ENCODE results near the gene CDH4. TPM values are rescaled to one million over a fixed set of nuclear protein-coding genes. Genes with fewer than 3 reads are reported as not detected.

The CDH4 gene
- total and polyA plus RNA-seq, 2 donors from 2014 or later: 1.1 TPM; not detected in 1

DNA sequence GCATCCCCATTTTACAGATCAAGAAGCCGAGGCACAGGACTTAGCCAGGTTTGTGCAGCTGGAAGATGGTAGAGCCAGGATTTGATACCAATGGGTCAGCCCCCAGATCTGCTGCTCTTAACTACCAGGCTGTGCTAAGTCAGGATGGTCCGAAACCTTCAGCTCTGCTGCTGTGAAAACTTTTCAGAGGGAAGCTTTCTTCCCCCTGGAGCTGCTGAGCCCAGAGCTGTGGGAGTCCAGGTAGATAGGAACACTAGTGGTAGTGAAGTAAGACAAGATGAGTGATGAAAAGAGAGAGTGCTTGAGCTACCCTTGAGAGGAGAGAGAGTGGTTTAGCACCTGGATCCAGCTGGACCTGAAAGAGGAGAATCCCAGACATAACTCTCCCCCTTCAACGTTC lies 230.8 kb downstream of the CDH4 start:
- TF ChIP-seq, protein P1, sequence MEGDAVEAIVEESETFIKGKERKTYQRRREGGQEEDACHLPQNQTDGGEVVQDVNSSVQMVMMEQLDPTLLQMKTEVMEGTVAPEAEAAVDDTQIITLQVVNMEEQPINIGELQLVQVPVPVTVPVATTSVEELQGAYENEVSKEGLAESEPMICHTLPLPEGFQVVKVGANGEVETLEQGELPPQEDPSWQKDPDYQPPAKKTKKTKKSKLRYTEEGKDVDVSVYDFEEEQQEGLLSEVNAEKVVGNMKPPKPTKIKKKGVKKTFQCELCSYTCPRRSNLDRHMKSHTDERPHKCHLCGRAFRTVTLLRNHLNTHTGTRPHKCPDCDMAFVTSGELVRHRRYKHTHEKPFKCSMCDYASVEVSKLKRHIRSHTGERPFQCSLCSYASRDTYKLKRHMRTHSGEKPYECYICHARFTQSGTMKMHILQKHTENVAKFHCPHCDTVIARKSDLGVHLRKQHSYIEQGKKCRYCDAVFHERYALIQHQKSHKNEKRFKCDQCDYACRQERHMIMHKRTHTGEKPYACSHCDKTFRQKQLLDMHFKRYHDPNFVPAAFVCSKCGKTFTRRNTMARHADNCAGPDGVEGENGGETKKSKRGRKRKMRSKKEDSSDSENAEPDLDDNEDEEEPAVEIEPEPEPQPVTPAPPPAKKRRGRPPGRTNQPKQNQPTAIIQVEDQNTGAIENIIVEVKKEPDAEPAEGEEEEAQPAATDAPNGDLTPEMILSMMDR (IDR thresholded peaks at IDR 0.05; ENCODE audit: borderline replicate concordance, extremely low read depth, insufficient read depth): no peak
- Histone ChIP-seq H3K27me3 (ENCODE audit: control insufficient read depth, insufficient read depth, low read length) (no peaks in the 10 kb centered on the region), H3K36me3 (ENCODE audit: control insufficient read depth in 2 of 3, insufficient read depth in 3 of 3, low read length in 3 of 3) (no peaks in the 10 kb centered on the region), H3K9ac (ENCODE audit: low read length in 3 of 3) (no peak overlapping the region), H3K4me3 (ENCODE audit: low read length in 3 of 3) (no peak overlapping the region), H3K4me1 (ENCODE audit: control insufficient read depth in 2 of 3, insufficient read depth in 2 of 3, low read depth in 1 of 3, low read length in 3 of 3) (no peaks in the 10 kb centered on the region), H3K9me3 (ENCODE audit: control insufficient read depth in 2 of 3, insufficient read depth in 1 of 3, low read length in 3 of 3) (no peaks in the 10 kb centered on the region), H3K27ac (ENCODE audit: low read depth in 2 of 2, low read length in 2 of 2) (no peak overlapping the region)
- DNase-seq: no peak
- intact Hi-C loops (cut with DNase I): no loop called here
- FAIRE-seq: no peak

DNA sequence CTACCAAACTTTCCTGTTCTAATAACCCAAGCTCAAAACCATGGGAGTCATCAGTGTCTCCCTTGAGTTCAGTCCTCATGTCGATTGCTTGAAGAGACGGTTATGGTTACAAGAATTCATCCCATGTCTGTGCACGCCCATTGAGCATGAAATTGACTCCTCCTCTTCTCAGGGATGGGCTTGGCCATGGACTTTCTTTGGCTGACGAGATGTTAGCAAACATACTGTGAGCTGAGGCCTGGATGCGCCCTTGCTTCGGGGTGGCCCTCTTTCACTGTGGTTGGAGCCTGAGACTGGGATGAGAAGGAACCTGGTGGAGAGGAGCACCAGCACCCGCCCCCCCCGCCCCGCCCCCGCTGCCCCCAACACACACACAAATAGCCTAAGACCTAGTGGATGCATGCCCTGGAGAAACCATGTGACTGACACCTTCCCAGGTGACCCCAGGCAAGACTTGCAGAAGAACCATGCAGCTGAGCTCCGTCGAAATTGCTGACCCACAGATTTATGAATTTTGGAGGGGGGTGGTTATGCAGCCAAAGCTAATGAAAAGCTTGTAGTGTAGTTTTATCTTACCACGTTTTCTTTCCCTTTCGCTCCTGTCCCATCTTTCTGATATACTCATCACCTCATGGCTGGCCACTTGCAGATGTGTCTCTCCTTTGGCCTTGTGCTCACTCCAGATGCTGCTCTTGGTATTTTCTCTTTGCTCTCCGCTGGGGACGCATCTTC lies 231.4 kb downstream of the CDH4 start:
- TF ChIP-seq, protein P1 (IDR thresholded peaks at IDR 0.05; ENCODE audit: borderline replicate concordance, extremely low read depth, insufficient read depth): no peak
- Histone ChIP-seq H3K27me3 (ENCODE audit: control insufficient read depth, insufficient read depth, low read length) (no peaks in the 10 kb centered on the region), H3K4me3 (ENCODE audit: low read length in 3 of 3) (no peak overlapping the region), H3K9me3 (ENCODE audit: control insufficient read depth in 2 of 3, insufficient read depth in 1 of 3, low read length in 3 of 3) (no peaks in the 10 kb centered on the region), H3K36me3 (ENCODE audit: control insufficient read depth in 2 of 3, insufficient read depth in 3 of 3, low read length in 3 of 3) (no peaks in the 10 kb centered on the region), H3K9ac (ENCODE audit: low read length in 3 of 3) (no peak overlapping the region), H3K27ac (ENCODE audit: low read depth in 2 of 2, low read length in 2 of 2) (no peak overlapping the region), H3K4me1 (ENCODE audit: control insufficient read depth in 2 of 3, insufficient read depth in 2 of 3, low read depth in 1 of 3, low read length in 3 of 3) (no peaks in the 10 kb centered on the region)
- DNase-seq (no peak), FAIRE-seq (no peak)
- intact Hi-C loops (cut with DNase I): no loop called here

DNA sequence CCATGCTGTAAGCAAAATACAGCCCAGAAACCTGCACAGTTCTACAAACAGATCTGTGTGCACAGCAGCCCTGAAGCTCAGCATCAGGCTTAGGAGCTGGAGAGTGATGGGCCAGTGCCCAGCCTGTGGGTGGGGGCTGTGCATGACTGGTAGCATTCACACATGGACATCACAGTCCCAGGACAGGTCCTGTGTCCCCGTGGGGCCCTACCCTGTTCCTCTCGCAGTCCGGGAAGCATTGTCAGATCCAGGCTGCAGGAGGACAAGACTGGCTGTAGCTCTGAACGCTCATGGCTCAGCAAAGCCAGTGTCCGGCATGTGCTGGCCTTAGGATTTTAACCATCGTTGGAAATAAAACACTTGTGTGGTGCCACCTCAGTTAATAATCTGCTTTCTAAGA lies 234.1 kb downstream of the CDH4 start:
- intact Hi-C loops (cut with DNase I): no loop called here
- Histone ChIP-seq H3K4me1 (ENCODE audit: control insufficient read depth in 2 of 3, insufficient read depth in 2 of 3, low read depth in 1 of 3, low read length in 3 of 3) (no peaks in the 10 kb centered on the region), H3K36me3 (ENCODE audit: control insufficient read depth in 2 of 3, insufficient read depth in 3 of 3, low read length in 3 of 3) (no peaks in the 10 kb centered on the region), H3K9me3 (ENCODE audit: control insufficient read depth in 2 of 3, insufficient read depth in 1 of 3, low read length in 3 of 3) (no peaks in the 10 kb centered on the region), H3K27ac (ENCODE audit: low read depth in 2 of 2, low read length in 2 of 2) (no peak overlapping the region), H3K9ac (ENCODE audit: low read length in 3 of 3) (no peak overlapping the region), H3K4me3 (ENCODE audit: low read length in 3 of 3) (no peak overlapping the region), H3K27me3 (ENCODE audit: control insufficient read depth, insufficient read depth, low read length) (no peaks in the 10 kb centered on the region)
- no peak for FAIRE-seq
- TF ChIP-seq, protein P1 (IDR thresholded peaks at IDR 0.05; ENCODE audit: borderline replicate concordance, extremely low read depth, insufficient read depth): no peak
- no peak for DNase-seq

All from kidney (tissue), 14 donors.